NCI-H774 (cell line): Measurements from ENCODE around the gene CCNY.
A peak's percentile ranks its signal among the peaks of the same experiment; 100 is the strongest.
"Not testable (repeated sequence)": the region's sequence is repeated elsewhere in the genome, so short reads cannot be mapped to it uniquely, and the experiment has no call there.

Experiments used
- DNase-seq: peaks from one replicate; lab custom pipeline; 2025; lab: John Stamatoyannopoulos, UW

The CCNY gene

GRCh38 chr10:35336084-35336831, at the start of gene CCNY:
CCNY (plus strand) TSS chr10:35336509; CDS start chr10:35337054, 545 bp downstream.
- DNase-seq: peak; percentile 57

- no peak for DNase-seq
Measured at GRCh38 chr10:35289198-35289597, 47.1 kb upstream of the CCNY start.

GRCh38 chr10:35294506-35294905, 41.8 kb upstream of the CCNY start:
- DNase-seq: no peak

- no peak for DNase-seq
Measured at GRCh38 chr10:35299016-35299415, 37.3 kb upstream of the CCNY start.

- no peak for DNase-seq
Measured at GRCh38 chr10:35300063-35300699, 36.1 kb upstream of the CCNY start.

GRCh38 chr10:35304649-35305048, 31.7 kb upstream of the CCNY start:
- DNase-seq: no peak

- no peak for DNase-seq
Measured at GRCh38 chr10:35306852-35307251, 29.5 kb upstream of the CCNY start.

- DNase-seq: no peak
Measured at GRCh38 chr10:35307297-35307696, 29.0 kb upstream of the CCNY start.

- DNase-seq: no peak
Measured at GRCh38 chr10:35308809-35309208, 27.5 kb upstream of the CCNY start.

- DNase-seq: not testable (repeated sequence)
Measured at GRCh38 chr10:35314142-35314541, 22.2 kb upstream of the CCNY start.

- not testable (repeated sequence) for DNase-seq
Measured at GRCh38 chr10:35315235-35315634, 21.1 kb upstream of the CCNY start.

- no peak for DNase-seq
Measured at GRCh38 chr10:35316218-35316967, 19.9 kb upstream of the CCNY start.

GRCh38 chr10:35318551-35318950, 17.8 kb upstream of the CCNY start:
- no peak for DNase-seq

- DNase-seq: no peak
Measured at GRCh38 chr10:35320341-35320740, 16.0 kb upstream of the CCNY start.

GRCh38 chr10:35322636-35323035, 13.7 kb upstream of the CCNY start:
- DNase-seq: no peak

GRCh38 chr10:35324196-35324595, 12.1 kb upstream of the CCNY start:
- DNase-seq: no peak

- DNase-seq: no peak
Measured at GRCh38 chr10:35326466-35327235, 9.7 kb upstream of the CCNY start.

- DNase-seq: no peak
Measured at GRCh38 chr10:35327790-35328403, 8.4 kb upstream of the CCNY start.

GRCh38 chr10:35328404-35329037, 7.8 kb upstream of the CCNY start:
- no peak for DNase-seq

- DNase-seq: no peak
Measured at GRCh38 chr10:35329520-35329919, 6.8 kb upstream of the CCNY start.
